ENCODE data around the gene RIPK3. TPM values are rescaled to one million over a fixed set of nuclear protein-coding genes. Genes with fewer than 3 reads are reported as not detected.

The RIPK3 gene
- total and polyA plus RNA-seq, 2 of the 8 experiments (the other 6 are each of a cell fraction or from before 2014, with no cell fraction given): 0.24 to 0.39 TPM

DNA sequence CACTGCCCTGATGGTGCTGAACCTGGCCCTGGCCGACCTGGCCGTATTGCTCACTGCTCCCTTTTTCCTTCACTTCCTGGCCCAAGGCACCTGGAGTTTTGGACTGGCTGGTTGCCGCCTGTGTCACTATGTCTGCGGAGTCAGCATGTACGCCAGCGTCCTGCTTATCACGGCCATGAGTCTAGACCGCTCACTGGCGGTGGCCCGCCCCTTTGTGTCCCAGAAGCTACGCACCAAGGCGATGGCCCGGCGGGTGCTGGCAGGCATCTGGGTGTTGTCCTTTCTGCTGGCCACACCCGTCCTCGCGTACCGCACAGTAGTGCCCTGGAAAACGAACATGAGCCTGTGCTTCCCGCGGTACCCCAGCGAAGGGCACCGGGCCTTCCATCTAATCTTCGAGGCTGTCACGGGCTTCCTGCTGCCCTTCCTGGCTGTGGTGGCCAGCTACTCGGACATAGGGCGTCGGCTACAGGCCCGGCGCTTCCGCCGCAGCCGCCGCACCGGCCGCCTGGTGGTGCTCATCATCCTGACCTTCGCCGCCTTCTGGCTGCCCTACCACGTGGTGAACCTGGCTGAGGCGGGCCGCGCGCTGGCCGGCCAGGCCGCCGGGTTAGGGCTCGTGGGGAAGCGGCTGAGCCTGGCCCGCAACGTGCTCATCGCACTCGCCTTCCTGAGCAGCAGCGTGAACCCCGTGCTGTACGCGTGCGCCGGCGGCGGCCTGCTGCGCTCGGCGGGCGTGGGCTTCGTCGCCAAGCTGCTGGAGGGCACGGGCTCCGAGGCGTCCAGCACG is 23.8 kb downstream of the RIPK3 start (continued):
- TF ChIP-seq, protein P1, sequence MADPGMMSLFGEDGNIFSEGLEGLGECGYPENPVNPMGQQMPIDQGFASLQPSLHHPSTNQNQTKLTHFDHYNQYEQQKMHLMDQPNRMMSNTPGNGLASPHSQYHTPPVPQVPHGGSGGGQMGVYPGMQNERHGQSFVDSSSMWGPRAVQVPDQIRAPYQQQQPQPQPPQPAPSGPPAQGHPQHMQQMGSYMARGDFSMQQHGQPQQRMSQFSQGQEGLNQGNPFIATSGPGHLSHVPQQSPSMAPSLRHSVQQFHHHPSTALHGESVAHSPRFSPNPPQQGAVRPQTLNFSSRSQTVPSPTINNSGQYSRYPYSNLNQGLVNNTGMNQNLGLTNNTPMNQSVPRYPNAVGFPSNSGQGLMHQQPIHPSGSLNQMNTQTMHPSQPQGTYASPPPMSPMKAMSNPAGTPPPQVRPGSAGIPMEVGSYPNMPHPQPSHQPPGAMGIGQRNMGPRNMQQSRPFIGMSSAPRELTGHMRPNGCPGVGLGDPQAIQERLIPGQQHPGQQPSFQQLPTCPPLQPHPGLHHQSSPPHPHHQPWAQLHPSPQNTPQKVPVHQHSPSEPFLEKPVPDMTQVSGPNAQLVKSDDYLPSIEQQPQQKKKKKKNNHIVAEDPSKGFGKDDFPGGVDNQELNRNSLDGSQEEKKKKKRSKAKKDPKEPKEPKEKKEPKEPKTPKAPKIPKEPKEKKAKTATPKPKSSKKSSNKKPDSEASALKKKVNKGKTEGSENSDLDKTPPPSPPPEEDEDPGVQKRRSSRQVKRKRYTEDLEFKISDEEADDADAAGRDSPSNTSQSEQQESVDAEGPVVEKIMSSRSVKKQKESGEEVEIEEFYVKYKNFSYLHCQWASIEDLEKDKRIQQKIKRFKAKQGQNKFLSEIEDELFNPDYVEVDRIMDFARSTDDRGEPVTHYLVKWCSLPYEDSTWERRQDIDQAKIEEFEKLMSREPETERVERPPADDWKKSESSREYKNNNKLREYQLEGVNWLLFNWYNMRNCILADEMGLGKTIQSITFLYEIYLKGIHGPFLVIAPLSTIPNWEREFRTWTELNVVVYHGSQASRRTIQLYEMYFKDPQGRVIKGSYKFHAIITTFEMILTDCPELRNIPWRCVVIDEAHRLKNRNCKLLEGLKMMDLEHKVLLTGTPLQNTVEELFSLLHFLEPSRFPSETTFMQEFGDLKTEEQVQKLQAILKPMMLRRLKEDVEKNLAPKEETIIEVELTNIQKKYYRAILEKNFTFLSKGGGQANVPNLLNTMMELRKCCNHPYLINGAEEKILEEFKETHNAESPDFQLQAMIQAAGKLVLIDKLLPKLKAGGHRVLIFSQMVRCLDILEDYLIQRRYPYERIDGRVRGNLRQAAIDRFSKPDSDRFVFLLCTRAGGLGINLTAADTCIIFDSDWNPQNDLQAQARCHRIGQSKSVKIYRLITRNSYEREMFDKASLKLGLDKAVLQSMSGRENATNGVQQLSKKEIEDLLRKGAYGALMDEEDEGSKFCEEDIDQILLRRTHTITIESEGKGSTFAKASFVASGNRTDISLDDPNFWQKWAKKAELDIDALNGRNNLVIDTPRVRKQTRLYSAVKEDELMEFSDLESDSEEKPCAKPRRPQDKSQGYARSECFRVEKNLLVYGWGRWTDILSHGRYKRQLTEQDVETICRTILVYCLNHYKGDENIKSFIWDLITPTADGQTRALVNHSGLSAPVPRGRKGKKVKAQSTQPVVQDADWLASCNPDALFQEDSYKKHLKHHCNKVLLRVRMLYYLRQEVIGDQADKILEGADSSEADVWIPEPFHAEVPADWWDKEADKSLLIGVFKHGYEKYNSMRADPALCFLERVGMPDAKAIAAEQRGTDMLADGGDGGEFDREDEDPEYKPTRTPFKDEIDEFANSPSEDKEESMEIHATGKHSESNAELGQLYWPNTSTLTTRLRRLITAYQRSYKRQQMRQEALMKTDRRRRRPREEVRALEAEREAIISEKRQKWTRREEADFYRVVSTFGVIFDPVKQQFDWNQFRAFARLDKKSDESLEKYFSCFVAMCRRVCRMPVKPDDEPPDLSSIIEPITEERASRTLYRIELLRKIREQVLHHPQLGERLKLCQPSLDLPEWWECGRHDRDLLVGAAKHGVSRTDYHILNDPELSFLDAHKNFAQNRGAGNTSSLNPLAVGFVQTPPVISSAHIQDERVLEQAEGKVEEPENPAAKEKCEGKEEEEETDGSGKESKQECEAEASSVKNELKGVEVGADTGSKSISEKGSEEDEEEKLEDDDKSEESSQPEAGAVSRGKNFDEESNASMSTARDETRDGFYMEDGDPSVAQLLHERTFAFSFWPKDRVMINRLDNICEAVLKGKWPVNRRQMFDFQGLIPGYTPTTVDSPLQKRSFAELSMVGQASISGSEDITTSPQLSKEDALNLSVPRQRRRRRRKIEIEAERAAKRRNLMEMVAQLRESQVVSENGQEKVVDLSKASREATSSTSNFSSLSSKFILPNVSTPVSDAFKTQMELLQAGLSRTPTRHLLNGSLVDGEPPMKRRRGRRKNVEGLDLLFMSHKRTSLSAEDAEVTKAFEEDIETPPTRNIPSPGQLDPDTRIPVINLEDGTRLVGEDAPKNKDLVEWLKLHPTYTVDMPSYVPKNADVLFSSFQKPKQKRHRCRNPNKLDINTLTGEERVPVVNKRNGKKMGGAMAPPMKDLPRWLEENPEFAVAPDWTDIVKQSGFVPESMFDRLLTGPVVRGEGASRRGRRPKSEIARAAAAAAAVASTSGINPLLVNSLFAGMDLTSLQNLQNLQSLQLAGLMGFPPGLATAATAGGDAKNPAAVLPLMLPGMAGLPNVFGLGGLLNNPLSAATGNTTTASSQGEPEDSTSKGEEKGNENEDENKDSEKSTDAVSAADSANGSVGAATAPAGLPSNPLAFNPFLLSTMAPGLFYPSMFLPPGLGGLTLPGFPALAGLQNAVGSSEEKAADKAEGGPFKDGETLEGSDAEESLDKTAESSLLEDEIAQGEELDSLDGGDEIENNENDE (IDR thresholded peaks at IDR 0.05; ENCODE audit: insufficient replicate concordance, low read length): no peak
- TF ChIP-seq JUND (IDR thresholded peaks at IDR 0.05; ENCODE audit: low read length) (no peak), SP2 (IDR thresholded peaks at IDR 0.05; ENCODE audit: low read length) (no peak), POU5F1 (IDR thresholded peaks at IDR 0.05; ENCODE audit: low read depth, low read length) (no peak), JUN (IDR thresholded peaks at IDR 0.05; ENCODE audit: low read depth, low read length) (no peak), ZNF274 (IDR thresholded peaks at IDR 0.05; ENCODE audit: borderline replicate concordance, extremely low read depth, low read length) (no peak), SAP30 (IDR thresholded peaks at IDR 0.05; ENCODE audit: insufficient read depth, insufficient replicate concordance, low read length) (no peak), TAF1 (IDR thresholded peaks at IDR 0.05; ENCODE audit: low read depth, low read length) (no peak), KDM1A (IDR thresholded peaks at IDR 0.05; ENCODE audit: borderline replicate concordance, low read length) (no peak), ASH2L (IDR thresholded peaks at IDR 0.05; ENCODE audit: low read length) (peak; percentile 27), GTF2F1 (IDR thresholded peaks at IDR 0.05; ENCODE audit: borderline replicate concordance, low read depth, low read length) (no peak)
